Right lobe of liver (tissue), 6 donors: ENCODE measurements around the gene ZNF512. TPM values are rescaled to one million over a fixed set of nuclear protein-coding genes. Genes with fewer than 3 reads are reported as not detected.

Source experiments
- ATAC-seq, 4 donors: fragments of 200-7000 bp; cut with Tn5 transposase; one replicate each; pipeline ENCODE4 v1.9.1; 2020; ENCODE audit warnings: mild to moderate bottlenecking in 4 of 4, moderate library complexity in 4 of 4
- DNase-seq, 3 donors: peaks; one replicate each; pipeline ENCODE4 v3.0.0-alpha.2; 2020
- H3K27ac ChIP-seq, 3 donors: fragments of 200-600 bp; one replicate each; pipeline ENCODE4 v1.8.0; 2022
- H3K27me3 ChIP-seq, 2 donors: fragments of 200-600 bp; one replicate each; pipeline ENCODE4 v1.8.0; 2022
- H3K36me3 ChIP-seq, 4 donors: fragments of 200-600 bp; sonication (generic) in 1 of 4; one replicate each; pipeline versions ENCODE4 v1.5.1 to v1.8.0; 2017 to 2022; ENCODE audit warnings: control low read depth in 1 of 4
- H3K4me1 ChIP-seq, 4 donors: fragments of 200-600 bp; sonication (generic) in 1 of 4; one replicate each; pipeline versions ENCODE4 v1.5.1 to v1.8.0; 2017 to 2022; ENCODE audit warnings: control low read depth in 1 of 4
- H3K4me3 ChIP-seq, 3 donors: fragments of 200-600 bp; one replicate each; pipeline ENCODE4 v1.8.0; 2022
- H3K9me3 ChIP-seq, 4 donors: fragments of 200-600 bp; sonication (generic) in 1 of 4; one replicate each; pipeline versions ENCODE4 v1.5.1 to v1.8.0; 2017 to 2022; ENCODE audit warnings: control low read depth in 1 of 4
- CTCF ChIP-seq, 4 donors: fragments of 200-600 bp in 3 of 4; fragments of 450-650 bp in 1 of 4; IDR thresholded peaks; one replicate each; pipeline versions ENCODE4 v1.5.1 to v1.8.0; 2016 to 2022; ENCODE audit warnings: antibody characterized with exemption in 4 of 4, mild to moderate bottlenecking in 2 of 4
- POLR2A ChIP-seq: fragments of 450-650 bp; IDR thresholded peaks from one replicate; pipeline ENCODE4 v1.6.1; 2017; ENCODE audit warnings: antibody characterized with exemption, mild to moderate bottlenecking
- WGBS: methylation state at CpG from one replicate; pipeline ENCODE4 v1.1.6; 2018; ENCODE audit warnings: low coverage, low lambda C conversion rate; ENCODE audit not compliant: insufficient coverage; ENCODE audit errors: missing lambda C conversion rate; 5-methylcytosine and 5-hydroxymethylcytosine counted together
- intact Hi-C, 2 donors: fragments of 100-400 bp; cut with DNase I; formaldehyde crosslinking; loops; one replicate each; pipeline versions ENCODE4 v1.11.2 to v1.14.1; 2022
- total RNA-seq, 6 experiments: library from RNA; depleted of rRNA in 2 of 6; stranded (reverse); fragments of >200 nt in 2 of 6; fragmentation: NEBNext Ultra II Directional in 3 of 6; extraction: Animal tissue kit (Norgen Biotek cat#: 25700) in 3 of 6; gene quantifications; one replicate each; pipeline versions ENCODE4 v1.1.0 to v1.2.4, GENCODE V29; 2016 to 2023
- donor health status: DM: no; HTN: yes; CAD: no.
- donor health status: DM: no; HTN: no; CAD: no.
- donor health status: DM: no; HTN: no; CAD: no.
- donor health status: DM: no; HTN: yes; CAD: no.
- donor health status: DM: no; HTN: yes; CAD: no.

ZNF512 gene
- total RNA-seq, 6 experiments from 2014 or later = 5.5 to 13.4 (median 6.8) TPM

DNA sequence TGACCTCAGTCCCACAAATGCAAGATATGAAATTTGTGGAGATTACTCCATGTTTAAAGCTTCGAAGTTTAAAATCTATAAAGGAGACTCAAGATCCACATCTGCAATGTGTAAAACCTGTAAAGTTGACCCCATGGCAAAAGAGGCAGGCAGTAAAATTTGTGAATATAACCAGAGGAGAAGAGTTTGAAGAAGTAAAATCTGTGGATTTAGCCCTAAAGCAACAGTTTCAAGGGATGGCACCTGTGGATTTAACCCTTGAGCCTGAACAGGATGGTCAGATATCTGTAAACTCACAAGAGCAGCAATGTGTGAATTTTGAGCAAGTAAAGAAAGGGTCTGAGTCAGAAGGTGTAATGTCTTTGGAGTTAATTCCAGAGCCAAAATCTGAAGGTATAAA is 11.2 kb upstream of the ZNF512 start:
- DNase-seq = no peak
- intact Hi-C loops = no loop called here
- Histone ChIP-seq H3K9me3 (peaks cover 0 to 13% (median 3%) of the 10 kb centered on the region in 4 donors), H3K4me3 (no peak overlapping the region), H3K4me1 (no peaks in the 10 kb centered on the region), H3K27me3 (no peaks in the 10 kb centered on the region), H3K27ac (no peak overlapping the region), H3K36me3 (no peaks in the 10 kb centered on the region)
- 92% methylated on average over 1 of the region's 1 CpG for WGBS
- TF ChIP-seq CTCF (IDR thresholded peaks at IDR 0.05) = no peak
- TF ChIP-seq POLR2A = no peak
- ATAC-seq = no peak

GRCh38 chr2:27572439-27572838 is 10.4 kb upstream of the ZNF512 start:
- H3K36me3 ChIP-seq = no peaks in the 10 kb centered on the region
- ATAC-seq (no peak), DNase-seq (no peak)
- peaks cover 0 to 13% (median 3%) of the 10 kb centered on the region in 4 donors for H3K9me3 ChIP-seq
- no peaks in the 10 kb centered on the region for H3K27me3 ChIP-seq
- no peak overlapping the region for H3K27ac ChIP-seq
- H3K4me1 ChIP-seq = no peaks in the 10 kb centered on the region
- H3K4me3 ChIP-seq = no peak overlapping the region
- intact Hi-C loops = no loop called here
- WGBS = 59% methylated on average over 2 of the region's 2 CpGs
- no peak for TF ChIP-seq CTCF (IDR thresholded peaks at IDR 0.05)
- TF ChIP-seq POLR2A = no peak

GRCh38 chr2:27572998-27573429 is 9.8 kb upstream of the ZNF512 start:
- no peaks in the 10 kb centered on the region for H3K4me1 ChIP-seq
- TF ChIP-seq POLR2A = no peak
- TF ChIP-seq CTCF (IDR thresholded peaks at IDR 0.05) = no peak
- no peaks in the 10 kb centered on the region for H3K36me3 ChIP-seq
- no peak overlapping the region for H3K4me3 ChIP-seq
- peaks cover 0 to 13% (median 3%) of the 10 kb centered on the region in 4 donors for H3K9me3 ChIP-seq
- DNase-seq (no peak), ATAC-seq (no peak)
- no peaks in the 10 kb centered on the region for H3K27me3 ChIP-seq
- 59% methylated on average over 6 of the region's 6 CpGs for WGBS
- intact Hi-C loops = no loop called here
- H3K27ac ChIP-seq = no peak overlapping the region

DNA sequence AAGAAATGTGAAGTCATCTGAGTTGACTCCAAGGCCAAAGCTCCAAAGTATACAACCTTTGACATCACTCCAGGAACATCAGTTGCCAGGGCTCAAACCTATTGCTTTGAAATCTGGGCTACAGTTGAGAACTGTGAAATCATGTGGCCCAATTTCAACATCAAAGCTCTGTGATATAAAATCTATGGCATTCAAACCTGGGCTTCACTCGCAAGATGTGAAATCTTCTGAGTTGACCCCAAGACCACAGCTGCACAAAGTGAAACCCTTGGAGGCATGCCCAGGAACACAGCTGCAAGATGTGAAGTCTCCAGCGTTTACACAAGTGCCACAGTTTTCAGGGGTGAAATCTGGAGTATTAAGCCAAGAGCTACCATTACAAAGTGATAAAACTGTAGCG is 9.4 kb upstream of the ZNF512 start:
- TF ChIP-seq CTCF (IDR thresholded peaks at IDR 0.05) = no peak
- TF ChIP-seq POLR2A = no peak
- peaks cover 0 to 13% (median 3%) of the 10 kb centered on the region in 4 donors for H3K9me3 ChIP-seq

More for the DNA sequence above, 9.4 kb upstream of the ZNF512 start:
- intact Hi-C loops = no loop called here
- DNase-seq (no peak), ATAC-seq (no peak)
- H3K27me3 ChIP-seq = no peaks in the 10 kb centered on the region
- no peaks in the 10 kb centered on the region for H3K36me3 ChIP-seq
- H3K27ac ChIP-seq = no peak overlapping the region
- no peaks in the 10 kb centered on the region for H3K4me1 ChIP-seq
- no peak overlapping the region for H3K4me3 ChIP-seq
- 89% methylated on average over 3 of the region's 3 CpGs for WGBS
